Fibroblast of the conjunctiva (primary cell): Measurements from ENCODE around the gene DDRGK1.
A peak's percentile ranks its signal among the peaks of the same experiment; 100 is the strongest.

Source experiments
- DNase-seq: peaks from one replicate; pipeline ENCODE4 v3.0.0-alpha.2; 2010; ENCODE audit warnings: low read depth

Gene DDRGK1

DNA sequence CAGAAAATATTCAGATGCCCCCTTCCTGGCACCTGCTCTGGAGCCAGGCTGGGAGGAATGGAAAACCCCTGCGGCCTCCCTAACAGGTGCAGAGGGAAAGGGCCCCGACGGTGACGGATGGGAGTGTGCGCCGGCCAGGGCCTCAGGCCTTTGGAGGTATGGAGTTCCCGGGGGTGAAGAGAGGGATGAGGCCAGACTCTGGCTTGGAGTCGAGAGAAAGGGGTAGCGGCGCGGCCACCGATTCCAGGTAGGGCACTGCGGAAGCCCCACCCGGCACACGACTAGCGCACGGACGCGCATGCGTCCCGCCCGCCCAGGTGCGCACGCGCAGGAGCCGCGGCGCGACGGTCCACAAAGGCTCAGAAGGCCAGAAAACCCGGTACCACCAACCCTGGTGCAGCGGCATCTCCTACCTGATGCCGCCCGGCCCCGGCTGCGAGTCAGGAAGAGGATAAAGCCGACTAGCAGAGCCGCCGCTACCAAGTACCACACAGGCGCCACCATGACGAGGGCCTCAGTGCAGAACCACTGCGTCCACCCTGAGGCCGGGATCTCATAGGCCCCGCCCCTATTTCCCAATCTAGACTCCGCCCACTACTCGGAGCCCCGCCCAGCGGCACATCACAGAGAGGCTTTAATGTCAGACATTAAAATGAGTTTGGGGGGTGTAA lies at the start of gene DDRGK1:
DDRGK1 (minus strand) TSS at position 559 of the 671 bp plus-strand sequence; CDS start at position 504, 55 bp downstream.
- DNase-seq: peak; percentile 53

DNA sequence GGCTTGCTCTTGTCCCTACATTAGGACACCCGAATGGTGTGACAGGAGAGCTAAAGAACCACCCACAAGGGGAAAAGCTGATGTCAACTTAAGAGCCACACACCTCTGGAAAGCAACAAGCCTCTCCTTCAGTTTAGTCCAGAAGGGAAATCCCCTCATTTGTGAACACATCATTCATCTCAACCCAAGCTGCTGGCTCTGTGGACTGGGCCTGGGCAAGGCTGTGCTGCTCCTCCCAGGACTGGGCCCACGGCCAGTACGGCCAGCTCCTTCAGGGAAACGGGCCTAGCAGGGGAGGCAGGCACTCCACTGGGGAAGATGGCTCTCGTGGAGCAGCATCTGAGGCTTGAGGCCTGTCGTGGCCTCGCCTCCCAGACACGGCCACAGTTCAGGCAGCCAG lies 47.3 kb upstream of the DDRGK1 start:
- no peak for DNase-seq

GRCh38 chr20:3250091-3250504 lies 45.6 kb upstream of the DDRGK1 start:
- DNase-seq: no peak

- no peak for DNase-seq
Observed at GRCh38 chr20:3248993-3249347, 44.5 kb upstream of the DDRGK1 start.

GRCh38 chr20:3248167-3248992 lies 43.9 kb upstream of the DDRGK1 start:
- no peak for DNase-seq

GRCh38 chr20:3247638-3248037 lies 43.2 kb upstream of the DDRGK1 start:
- no peak for DNase-seq

DNA sequence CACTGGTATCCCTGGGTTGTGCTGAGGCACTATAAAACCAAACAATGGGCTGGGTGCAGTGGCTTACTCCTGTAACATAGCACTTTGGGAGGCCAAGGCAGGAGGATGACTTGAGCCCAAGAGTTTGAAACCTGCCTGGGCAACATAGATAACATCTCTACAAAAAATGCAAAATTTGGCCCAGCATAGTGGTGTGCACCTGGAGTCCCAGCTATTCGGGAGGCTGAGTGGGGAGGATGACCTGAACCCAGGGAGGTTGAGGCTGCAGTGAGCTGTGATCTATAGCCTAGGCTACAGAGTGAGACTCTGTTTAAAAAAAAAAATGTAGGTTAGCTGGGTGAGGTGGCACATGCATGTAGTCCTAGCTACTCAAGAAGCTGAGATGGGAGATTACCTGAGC lies 42.2 kb upstream of the DDRGK1 start:
- no peak for DNase-seq

DNA sequence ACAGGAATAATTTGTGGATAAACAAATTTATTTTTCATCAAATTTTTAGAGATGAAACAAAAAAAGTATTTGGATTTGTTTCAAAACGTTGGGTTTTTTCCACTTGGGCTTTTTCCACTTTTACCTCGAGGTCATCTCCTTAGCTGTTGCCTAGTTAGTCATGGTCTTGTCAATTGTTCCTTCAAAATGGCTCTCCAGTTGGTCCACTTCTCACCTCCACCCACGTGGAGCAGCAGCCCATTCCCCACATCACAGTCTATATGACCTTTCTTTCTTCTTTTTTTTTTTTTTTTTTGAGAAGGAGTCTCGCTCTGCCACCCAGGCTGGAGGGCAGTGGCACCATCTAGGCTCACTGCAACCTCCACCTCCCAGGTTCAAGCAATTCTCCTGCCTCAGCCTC lies 41.2 kb upstream of the DDRGK1 start:
- DNase-seq: no peak

GRCh38 chr20:3245156-3245555 lies 40.7 kb upstream of the DDRGK1 start:
- no peak for DNase-seq

GRCh38 chr20:3244613-3245012 lies 40.1 kb upstream of the DDRGK1 start:
- no peak for DNase-seq

GRCh38 chr20:3243718-3244358 lies 39.4 kb upstream of the DDRGK1 start:
- DNase-seq: no peak

DNA sequence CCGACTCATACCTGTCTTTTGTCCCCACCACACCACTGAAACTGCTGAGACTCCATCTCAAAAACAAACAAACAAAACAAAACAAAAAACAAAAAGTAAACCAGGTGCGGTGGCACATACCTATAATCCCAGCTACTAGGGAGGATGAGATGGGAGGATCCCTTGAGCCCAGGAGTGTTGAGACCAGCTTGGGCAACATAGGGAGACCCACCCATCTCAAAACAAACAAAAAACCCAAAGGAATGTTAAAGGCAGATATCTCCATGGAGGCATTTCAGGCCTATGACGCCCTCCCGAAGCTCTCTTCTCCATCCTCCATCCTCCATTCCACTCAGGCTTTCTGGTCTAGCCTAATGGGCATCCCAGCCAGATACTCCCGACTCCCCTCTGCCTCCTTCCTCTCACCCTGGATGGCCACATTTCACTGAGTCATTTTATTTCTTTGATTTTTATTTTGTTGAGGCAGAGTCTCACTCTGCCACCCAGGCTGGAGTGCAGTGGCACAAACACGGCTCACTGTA lies 37.8 kb upstream of the DDRGK1 start:
- no peak for DNase-seq

DNA sequence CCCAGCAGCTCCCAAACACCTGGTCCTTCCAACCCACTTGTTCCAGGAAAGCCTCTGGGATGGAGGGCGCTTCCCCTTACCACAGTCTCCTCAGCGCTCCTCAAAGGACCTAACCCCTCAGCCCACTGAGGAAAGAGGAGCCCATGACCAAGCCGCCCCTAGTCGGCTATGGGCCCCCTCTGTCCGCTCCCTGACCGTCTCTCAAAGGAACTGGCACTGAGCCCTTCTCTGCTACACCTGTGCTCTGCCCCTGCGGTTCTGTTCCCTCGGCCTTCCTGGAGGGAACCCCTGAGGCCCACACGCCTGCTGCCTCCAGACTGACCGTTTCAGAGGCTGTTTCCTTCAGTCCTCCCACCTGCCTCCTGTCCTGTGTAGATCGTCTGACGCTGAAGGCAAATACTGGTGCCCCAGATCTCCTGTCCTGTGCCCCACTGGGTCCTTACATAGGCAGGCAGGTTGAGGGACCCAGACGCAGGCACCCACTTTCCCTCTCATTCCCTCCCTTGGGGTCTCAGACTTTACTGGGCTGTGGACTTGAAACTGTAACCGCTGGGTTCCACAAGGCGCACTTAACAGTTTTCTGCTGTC lies 36.4 kb upstream of the DDRGK1 start:
- DNase-seq: no peak

DNA sequence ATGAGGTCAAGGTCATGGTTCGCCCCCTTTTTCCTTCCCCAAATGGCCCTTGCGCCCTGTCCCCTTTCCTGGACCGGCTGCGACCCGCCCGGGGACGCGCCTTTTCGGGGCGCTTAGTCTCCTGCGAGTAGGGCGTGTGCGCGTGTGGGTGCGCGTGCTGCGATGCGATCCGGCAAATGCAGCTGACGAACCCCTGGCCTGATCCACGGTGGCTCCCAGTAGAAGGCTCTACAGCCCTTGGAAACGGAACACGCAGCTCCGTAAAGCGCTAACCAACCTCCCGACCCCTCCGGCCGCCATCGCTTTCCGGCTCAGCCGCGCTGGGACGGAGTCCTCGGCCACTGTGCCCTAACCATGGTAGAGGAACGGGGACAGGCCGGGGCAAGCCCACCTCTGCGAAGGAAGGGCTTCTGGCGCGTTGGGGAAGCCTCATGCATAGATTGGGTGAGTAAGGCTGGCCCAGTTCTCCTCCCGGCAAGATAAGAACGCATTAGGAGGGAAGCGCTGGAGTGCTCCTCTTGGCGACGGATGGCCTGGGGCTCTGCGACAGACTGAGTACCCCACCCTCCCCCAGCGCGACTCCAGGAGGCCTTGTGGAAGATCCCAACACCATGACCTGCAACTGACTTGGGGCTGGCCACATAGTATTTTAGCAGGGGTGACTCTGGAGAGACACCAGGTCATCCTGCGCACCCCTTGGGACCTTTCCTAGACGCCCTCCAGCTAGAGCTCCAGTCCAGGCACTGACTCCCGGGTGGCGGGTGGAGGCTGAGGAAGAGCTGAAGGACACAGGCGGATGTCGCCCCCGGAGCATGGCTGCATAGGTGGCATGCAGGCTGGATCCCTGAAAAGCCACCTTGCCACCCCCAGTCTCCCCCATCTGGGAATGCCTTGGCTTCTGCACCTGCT lies 35.6 kb upstream of the DDRGK1 start:
- no peak for DNase-seq

DNA sequence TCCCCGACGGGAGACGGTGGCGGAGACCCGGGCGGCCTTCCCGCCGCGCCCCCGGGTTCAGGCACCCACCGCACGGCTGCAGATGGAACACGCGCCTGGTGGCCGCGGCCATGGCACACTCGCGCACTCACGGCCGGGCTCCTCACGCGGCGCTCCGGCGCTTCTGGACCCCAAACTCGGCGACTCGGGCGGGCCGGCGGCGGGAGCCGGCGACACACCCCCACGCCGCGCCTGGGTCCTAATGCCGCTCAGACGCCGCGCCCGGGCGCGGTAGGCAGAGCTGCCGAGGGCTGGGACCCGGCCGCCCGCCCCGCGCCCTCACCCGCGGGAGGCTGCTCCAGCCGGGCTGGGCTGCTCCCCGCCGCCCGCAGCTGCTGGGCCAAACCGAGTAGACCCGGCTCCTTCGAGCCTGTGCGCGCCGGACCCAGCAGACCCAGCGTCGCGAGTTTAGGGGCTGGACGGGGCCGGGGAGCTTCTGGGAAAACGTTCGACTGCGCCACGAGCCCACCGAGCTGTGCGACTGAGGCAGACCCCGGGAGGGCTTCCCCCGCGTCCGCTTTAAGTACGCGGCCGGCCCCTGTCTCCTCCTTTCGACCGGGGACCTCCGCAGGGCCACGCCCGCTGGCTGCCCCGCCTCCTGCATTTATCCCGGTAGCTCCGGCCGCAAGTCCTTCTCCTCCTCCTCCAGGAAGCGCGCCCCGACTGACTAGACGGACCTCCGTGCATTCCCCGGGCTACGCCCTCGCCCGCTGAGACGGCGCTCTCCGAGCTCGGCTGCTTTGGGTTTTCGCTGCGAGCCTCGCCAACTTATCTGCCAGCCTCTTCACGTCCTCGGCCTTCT lies 34.8 kb upstream of the DDRGK1 start, which contains the start of gene SLC4A11:
SLC4A11 (minus strand) TSS at position 165 of the 841 bp plus-strand sequence; CDS start at position 112, 53 bp downstream.
- peak; percentile 26 for DNase-seq

GRCh38 chr20:3238616-3239025 lies 34.1 kb upstream of the DDRGK1 start:
- no peak for DNase-seq

- DNase-seq: no peak
Observed at GRCh38 chr20:3237958-3238615, 33.6 kb upstream of the DDRGK1 start.

GRCh38 chr20:3237011-3237957 lies 32.8 kb upstream of the DDRGK1 start:
- DNase-seq: no peak
